ENCODE data around the gene ROBO1. TPM values are rescaled to one million over a fixed set of nuclear protein-coding genes. Genes with fewer than 3 reads are reported as not detected.

ROBO1 gene
- total RNA-seq, 2 donors from 2014 or later = 7.6 to 19.7 TPM

GRCh38 chr3:79019137-79019923 lies 748.5 kb downstream of the ROBO1 start:
- Histone ChIP-seq H3K4me1 (peaks cover 0 to 3% of the 10 kb centered on the region in 2 donors), H3K27me3 (no peaks in the 10 kb centered on the region), H3K36me3 (no peaks in the 10 kb centered on the region), H3K4me3 (peak overlapping the region; percentile 66 to 68), H3K9me3 (no peaks in the 10 kb centered on the region), H3K27ac (peak overlapping the region; percentile 79 to 86)
- no peak for TF ChIP-seq CTCF (IDR thresholded peaks at IDR 0.05)
- peak; percentile 84 for DNase-seq (ENCODE audit: low spot score)

GRCh38 chr3:79018671-79019136 lies 749.1 kb downstream of the ROBO1 start:
- no peaks in the 10 kb centered on the region for H3K36me3 ChIP-seq
- H3K27me3 ChIP-seq = no peaks in the 10 kb centered on the region

GRCh38 chr3:79018265-79018664 lies 749.5 kb downstream of the ROBO1 start:
- H3K27ac ChIP-seq = peak overlapping the region; percentile 79 to 86
- no peak for TF ChIP-seq CTCF (IDR thresholded peaks at IDR 0.05)
- no peaks in the 10 kb centered on the region for H3K27me3 ChIP-seq

More at GRCh38 chr3:79018671-79019136, 749.1 kb downstream of the ROBO1 start:
- H3K4me1 ChIP-seq = peaks cover 0 to 3% of the 10 kb centered on the region in 2 donors
- DNase-seq (ENCODE audit: low spot score) = peak; percentile 65
- peak overlapping the region; percentile 79 to 86 for H3K27ac ChIP-seq
- peak overlapping the region; percentile 66 to 68 for H3K4me3 ChIP-seq
- no peak for TF ChIP-seq CTCF (IDR thresholded peaks at IDR 0.05)
- no peaks in the 10 kb centered on the region for H3K9me3 ChIP-seq

GRCh38 chr3:79016587-79017376 lies 751.0 kb downstream of the ROBO1 start:
- TF ChIP-seq CTCF (IDR thresholded peaks at IDR 0.05) = no peak
- Histone ChIP-seq H3K27ac (peak overlapping the region; percentile 27 to 79), H3K27me3 (no peaks in the 10 kb centered on the region), H3K9me3 (no peaks in the 10 kb centered on the region), H3K36me3 (no peaks in the 10 kb centered on the region), H3K4me1 (peaks cover 0 to 3% of the 10 kb centered on the region in 2 donors), H3K4me3 (peak overlapping the region; percentile 66 to 68)
- DNase-seq (ENCODE audit: low spot score) = no peak

More at GRCh38 chr3:79018265-79018664, 749.5 kb downstream of the ROBO1 start:
- Histone ChIP-seq H3K4me1 (peaks cover 0 to 3% of the 10 kb centered on the region in 2 donors), H3K36me3 (no peaks in the 10 kb centered on the region), H3K9me3 (no peaks in the 10 kb centered on the region), H3K4me3 (peak overlapping the region; percentile 66 to 68)
- DNase-seq (ENCODE audit: low spot score) = no peak

GRCh38 chr3:79015854-79016253 lies 751.9 kb downstream of the ROBO1 start:
- peaks cover 0 to 3% of the 10 kb centered on the region in 2 donors for H3K4me1 ChIP-seq

More at GRCh38 chr3:79015854-79016253, 751.9 kb downstream of the ROBO1 start:
- no peak for DNase-seq (ENCODE audit: low spot score)
- no peak for TF ChIP-seq CTCF (IDR thresholded peaks at IDR 0.05)
- H3K36me3 ChIP-seq = no peaks in the 10 kb centered on the region
- H3K27me3 ChIP-seq = no peaks in the 10 kb centered on the region
- no peak overlapping the region for H3K4me3 ChIP-seq
- no peak overlapping the region for H3K27ac ChIP-seq
- no peaks in the 10 kb centered on the region for H3K9me3 ChIP-seq

All from right atrium auricular region (tissue), 2 donors.